GM19023 (cell line): ENCODE measurements around the gene XIRP2.
"Not testable (repeated sequence)": the region's sequence is repeated elsewhere in the genome, so short reads cannot be mapped to it uniquely, and the experiment has no call there.

Experiments used
- ATAC-seq: cut with Tn5 transposase; IDR thresholded peaks from one replicate; pipeline ENCODE4 v1.9.1; 2021; ENCODE audit warnings: mild to moderate bottlenecking, moderate library complexity; ENCODE audit not compliant: unreplicated experiment

XIRP2 gene

DNA sequence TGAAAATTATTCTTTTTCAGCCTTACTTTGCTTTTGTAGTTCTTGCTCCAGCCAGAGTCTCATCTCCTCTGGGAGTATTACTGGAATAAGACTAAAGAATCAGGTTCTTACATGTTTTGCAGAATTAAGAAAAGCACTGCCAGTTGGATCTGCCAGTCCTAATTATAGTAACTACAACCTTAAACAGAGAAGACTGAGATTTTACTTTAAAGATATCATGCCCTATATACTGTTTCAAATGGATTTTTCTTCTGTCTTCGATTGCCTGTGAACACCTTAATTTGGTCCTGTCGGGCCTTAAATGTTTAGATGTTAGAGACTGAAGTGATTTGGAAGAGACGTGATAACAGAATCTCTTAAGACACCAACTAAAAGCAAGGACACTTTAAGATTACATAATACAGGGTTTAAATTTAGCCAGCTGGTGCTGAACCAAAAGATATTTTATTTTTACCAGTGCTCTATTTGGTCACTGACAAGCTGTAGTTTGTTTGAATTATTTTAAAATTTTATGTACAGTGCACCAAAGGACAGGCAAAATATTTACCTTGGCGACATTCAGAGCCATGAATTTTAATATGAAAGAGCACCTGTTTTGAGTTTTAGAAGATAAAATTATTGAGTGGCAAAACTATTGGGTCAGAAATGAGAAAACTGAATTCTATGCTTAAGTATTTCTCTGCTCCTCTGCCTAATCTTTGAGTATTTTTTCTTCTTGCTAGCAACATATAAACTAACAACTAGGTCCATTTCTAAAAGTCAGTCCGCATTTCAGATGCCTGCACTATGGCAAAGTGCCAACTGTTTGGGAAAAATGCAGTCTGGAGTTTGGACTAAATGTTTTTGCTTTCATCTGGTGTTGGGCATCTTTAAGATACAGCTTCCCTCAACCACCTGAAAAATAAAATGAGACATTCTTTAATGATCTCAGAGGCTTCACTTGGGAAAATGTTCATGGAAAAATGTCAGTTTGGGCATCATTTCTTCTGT is 300.0 kb downstream of the XIRP2 start:
- ATAC-seq = no peak

DNA sequence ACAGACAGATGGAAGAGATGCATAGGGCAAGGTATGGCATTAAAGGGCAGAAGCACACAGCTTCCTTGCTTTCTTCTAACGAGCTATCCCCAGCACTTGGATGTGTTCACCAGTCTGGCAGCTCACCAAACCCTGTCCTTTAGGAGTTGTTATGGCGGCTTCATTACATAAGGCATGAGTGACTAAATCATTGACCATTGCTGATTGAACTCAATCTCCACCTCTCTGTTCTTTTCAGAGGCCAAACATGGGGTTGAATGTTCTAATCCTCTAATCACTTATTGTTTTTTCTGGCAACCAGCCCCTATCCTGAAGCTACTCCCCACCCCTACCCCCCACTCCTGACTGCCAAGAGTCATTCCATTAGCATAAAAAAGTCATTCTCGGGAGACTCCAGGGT is 301.8 kb downstream of the XIRP2 start:
- ATAC-seq = no peak

DNA sequence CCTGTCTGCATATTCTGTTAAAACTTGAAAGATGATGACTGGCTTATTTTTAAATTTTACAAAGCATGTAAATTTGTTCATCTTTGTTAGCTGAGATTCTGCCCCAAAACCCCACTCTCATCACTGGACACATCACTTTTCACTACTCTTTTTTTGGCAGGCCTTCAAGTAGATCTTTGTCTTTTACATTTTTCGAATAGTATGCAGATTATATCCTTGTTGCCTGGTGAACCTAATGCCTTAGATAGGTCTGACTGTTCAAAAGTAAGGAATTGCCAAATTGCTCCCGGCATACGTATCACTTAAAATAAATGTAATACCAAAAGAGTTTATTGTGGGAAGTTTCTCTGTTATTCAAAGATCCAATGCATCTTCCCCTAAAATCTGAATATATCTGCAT is 303.3 kb downstream of the XIRP2 start:
- no peak for ATAC-seq

DNA sequence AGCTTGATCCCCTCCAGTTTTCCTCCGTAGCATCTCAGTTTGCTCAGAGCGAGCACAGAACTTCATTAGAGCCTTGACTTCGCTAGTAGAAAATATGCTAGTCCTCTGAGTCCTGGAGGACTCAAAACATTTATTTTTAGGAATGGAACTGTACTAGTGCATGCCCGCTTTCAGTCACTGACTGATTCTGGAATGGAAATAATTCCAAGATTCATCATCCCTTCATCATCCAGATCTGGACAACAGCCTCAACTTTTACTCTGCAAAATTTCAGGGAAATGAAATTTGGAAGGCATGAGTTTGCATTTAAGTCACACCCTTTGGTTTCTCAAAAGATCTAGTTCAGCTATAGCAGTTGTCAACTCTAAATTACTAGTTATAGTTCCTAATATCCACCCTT is 304.6 kb downstream of the XIRP2 start:
- ATAC-seq = no peak

DNA sequence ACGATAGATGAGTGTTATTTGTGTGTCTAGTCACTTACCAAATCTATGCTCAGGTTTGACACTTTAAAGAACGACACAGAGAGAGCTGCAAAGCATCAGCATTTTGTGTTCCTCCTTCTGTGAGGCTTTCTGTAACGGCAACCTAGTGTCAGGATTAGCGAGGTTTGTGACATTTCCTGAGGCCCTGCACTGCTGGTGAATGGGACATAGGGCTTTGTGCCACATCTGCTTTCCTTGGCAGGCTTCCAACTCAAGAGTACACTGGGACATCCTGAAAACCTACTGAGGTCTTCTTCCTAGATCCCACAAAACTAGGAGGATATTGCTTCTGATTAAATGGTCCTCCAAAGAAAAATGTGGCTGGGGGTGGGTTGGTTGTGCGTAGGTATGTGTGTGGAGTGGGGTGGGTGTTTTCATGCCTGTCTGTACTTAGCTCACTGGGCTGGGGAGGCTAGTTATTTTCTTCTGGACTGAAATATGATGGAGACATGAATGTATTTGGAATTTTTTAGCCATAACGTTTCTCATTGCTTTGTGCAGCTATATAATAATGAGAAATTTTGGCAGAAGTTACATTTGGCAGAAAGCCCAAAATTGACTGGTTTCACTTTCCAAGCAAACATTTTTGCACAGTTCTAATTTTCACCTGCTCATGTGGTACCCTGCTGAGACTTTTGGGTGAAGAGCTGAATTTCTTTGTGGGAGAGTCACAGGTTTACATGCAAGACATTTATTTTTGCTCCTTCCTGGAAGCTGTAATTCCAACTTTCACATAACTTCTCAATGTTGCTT is 308.4 kb downstream of the XIRP2 start:
- no peak for ATAC-seq

DNA sequence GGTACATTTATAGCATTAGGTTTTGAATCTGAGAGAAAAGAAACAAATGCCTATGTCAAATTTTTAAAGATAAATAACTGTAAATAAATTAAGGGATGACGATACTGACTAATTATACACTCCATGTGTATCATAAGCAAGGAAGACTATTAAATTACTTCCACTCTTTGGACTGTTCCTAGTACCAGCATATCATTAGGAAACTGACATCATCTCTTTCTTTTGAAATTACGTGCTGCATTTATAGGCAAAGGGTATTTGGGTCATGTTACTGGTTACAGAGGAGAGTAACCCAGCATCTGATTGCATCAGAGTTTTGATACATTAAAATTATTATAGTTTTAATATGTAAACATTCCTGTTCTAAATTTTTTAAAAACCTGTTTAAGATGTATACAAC is 309.7 kb downstream of the XIRP2 start:
- ATAC-seq = no peak

DNA sequence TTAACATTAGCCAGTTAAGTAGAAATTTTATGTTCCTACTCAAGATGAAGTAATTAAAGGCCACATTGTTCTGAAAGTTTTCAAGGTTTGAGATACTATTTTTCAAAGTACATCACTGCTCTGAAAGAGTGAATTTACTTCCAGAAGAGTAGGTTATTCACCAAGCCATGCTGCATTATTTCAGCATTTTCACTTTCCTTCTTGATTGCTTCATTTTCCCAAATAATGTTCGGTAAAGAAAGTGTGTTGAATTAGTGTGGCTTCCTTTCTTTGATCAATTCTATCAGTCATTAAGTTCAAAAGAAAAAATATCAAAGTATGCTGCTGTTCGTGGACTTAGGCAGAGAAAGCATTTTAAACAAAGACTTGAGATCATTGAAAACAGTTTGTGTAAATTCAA is 310.3 kb downstream of the XIRP2 start:
- no peak for ATAC-seq

DNA sequence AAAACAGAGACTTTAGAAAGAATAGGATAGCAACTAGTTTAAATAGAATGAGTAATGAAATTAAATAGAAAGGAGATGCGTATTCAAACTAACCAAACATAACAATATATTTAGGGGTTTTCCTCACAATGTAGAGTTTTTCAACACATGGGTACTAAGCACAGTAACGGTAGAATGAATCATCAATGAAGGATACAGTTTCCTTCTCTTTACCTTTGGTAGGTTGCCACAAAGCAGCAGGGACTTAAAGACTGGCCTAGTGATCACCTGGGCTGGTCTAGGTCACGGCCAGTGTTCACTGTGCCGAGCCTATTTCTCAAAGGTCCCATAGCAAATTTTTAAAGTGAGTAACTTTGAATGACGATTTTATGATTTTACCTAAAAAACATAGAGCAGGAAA is 311.7 kb downstream of the XIRP2 start:
- no peak for ATAC-seq

DNA sequence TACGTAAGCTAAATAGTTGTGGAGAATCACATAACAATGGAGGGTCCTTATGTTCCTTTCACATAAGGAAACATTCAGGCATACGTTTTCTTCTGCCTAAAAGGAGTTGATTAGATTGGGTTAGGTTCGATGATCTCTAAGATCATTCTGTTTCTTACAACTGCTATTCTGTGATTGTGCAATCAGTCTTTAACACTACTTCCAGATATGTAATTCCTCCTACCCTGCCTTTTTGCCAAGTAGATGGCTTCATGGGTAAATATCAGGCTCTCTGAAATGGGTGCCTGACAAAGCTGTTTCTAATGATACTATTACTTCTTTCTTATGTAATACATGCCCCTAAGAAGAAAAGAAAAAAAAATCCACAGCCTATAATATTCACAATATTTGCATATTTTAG is 321.5 kb downstream of the XIRP2 start:
- ATAC-seq = no peak

DNA sequence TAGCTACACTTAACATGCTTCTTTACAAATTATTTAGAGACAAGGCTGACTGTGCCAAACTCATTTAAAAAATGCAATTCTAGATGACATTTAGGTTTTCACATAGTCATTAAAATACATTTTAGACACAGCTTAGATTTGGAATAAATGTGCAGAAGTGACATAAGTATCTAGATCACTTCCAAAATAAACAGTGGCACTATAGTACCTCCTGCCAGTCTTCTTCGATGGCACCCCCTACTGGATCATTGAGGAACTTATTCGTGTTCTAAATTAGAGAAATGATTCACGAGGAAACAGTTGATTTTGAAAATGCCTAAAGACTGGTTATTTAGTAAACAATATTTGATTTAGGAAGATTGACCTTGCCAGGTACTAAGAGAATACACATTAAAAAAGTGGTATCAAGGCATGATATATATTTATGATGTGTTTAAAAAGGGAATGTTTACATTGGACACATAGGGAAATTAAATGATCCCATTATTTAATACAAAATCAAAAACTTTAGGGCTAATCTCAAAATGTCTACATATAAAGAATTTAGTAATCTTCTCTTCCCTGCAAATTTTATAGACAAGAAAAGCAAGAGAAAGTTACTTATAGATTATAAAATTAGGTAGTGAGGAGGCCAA is 323.9 kb downstream of the XIRP2 start:
- ATAC-seq = peak; percentile 57

DNA sequence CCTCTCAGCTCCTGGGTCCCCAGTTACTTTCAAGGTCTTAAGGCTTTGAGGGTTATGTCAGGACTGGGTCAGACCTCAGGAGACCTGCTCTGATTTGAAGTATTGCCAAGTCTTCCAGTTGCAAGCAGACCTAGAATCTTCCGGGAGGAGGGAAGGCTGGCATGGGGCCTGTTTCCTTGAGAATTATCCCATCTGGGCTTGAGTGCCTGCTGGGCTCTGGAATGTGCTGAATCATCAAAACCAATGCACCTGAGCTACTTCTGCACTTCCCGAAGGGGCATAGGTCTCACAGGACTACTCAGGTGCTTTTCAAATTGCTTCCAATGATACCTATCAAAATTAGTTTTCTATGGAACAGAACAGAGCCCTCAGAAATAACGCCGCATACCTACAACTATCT is 327.3 kb downstream of the XIRP2 start:
- no peak for ATAC-seq

DNA sequence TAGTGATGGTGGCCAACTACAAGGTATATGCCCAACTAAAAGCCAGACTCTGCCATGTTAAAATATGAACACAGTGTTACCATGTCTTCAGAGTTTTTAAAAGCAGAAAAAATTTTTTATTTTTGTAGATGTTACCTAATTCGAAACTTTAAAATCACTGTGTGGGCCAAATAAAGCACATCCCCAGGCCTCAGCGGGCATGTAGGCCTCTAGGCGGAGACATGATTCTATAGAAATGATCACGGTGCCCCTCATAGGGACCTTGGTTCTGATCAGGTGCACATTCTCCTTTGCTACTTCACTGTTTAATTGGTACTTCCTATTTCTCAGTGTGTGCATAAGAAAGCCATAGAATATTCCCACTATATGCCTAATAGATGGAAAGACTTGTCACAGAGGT is 349.2 kb downstream of the XIRP2 start:
- ATAC-seq = no peak

DNA sequence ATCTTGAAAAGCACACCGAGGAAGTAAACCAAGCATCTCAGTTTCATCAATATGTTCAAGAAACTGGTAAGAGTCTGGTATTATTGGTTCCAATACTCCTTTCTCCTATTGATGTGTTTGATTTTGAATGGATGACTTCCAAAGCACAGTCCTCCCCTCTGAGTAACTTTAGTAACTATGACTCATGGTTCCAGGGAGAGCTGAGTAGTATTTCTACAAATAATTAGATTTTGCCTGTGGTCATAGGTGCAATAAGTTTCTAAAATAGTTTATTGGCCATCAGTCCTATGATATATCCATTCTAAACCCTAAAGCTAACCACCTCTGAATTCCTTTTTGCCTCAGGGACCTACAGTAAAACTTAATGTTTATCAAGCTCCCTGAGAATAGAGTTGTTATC is 352.4 kb downstream of the XIRP2 start:
- ATAC-seq = no peak

DNA sequence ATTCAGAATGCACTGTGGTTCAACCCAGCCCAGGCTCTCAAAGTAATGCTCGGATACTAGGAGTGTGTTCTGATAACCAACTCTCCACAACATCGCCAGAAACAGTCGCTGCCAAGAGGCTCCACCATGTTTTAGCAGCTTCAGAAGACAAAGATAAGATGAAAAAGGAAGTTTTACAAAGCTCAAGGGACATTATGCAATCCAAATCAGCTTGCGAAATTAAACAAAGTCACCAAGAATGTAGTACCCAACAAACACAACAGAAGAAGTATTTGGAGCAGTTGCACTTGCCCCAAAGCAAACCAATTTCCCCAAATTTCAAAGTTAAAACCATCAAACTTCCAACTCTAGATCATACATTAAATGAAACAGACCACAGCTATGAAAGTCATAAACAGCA is 360.9 kb downstream of the XIRP2 start:
- ATAC-seq = no peak

DNA sequence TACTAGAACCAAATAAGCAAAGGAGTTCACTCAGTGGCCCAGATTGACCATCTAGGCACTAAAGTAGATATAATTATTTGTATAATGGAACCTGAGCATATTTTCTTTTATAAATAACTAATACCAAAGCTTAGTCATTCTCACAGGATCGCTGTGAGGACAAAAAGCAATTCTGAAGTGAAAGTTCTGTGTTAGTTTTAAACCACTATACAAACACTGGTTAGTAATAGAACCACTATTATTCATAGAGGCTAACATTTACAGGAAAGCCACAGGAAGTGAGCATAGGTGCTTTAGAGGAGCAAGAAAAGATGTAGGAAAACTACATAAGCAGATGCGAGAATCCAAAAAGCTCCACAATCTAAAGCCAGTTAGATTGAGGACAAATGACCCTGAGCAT is 364.7 kb downstream of the XIRP2 start:
- no peak for ATAC-seq

DNA sequence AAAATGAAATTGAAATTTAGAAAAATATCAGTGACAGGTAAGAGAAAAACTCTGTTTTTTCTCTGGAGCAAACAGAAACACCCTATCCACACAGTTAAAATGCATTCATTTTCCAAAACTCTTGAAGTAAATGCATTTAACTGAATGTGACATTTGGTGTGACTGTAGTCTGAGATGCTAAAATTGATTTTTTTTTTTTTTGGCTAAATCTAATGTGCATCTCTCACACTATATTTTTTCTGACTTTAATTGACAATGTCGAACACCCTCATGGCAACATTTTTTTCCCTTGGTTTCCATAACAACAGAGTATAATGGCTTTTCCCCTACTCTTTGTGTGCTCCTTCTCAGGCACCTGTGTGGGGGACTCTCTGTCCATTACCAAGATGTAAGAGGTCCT is 366.4 kb downstream of the XIRP2 start:
- no peak for ATAC-seq

DNA sequence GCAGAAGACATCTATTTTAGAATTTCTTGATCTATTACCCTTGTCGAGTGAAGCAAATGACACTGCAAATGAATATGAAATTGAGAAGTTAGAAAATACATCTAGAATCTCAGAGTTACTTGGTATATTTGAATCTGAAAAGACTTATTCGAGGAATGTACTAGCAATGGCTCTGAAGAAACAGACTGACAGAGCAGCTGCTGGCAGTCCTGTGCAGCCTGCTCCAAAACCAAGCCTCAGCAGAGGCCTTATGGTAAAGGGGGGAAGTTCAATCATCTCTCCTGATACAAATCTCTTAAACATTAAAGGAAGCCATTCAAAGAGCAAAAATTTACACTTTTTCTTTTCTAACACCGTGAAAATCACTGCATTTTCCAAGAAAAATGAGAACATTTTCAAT is 370.4 kb downstream of the XIRP2 start:
- ATAC-seq = no peak

DNA sequence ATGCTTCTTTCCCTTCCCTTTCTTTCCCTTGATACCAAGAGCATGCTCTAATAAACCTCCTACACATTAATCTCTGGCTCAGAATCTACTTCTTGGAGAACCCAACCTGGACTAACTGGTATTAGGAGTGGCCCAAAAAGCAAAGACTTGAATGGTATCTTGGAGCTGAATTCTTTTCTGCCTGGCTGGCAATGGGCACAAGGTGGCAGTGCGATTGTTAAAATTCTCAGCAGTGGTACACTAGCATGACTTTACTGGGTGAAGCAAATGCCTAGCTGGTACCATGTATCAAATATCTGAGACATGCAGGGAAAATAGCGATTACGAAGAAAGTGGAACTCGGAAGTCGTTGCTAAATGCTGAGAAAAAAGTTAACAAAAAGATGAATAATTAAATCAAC is 376.1 kb downstream of the XIRP2 start:
- no peak for ATAC-seq

DNA sequence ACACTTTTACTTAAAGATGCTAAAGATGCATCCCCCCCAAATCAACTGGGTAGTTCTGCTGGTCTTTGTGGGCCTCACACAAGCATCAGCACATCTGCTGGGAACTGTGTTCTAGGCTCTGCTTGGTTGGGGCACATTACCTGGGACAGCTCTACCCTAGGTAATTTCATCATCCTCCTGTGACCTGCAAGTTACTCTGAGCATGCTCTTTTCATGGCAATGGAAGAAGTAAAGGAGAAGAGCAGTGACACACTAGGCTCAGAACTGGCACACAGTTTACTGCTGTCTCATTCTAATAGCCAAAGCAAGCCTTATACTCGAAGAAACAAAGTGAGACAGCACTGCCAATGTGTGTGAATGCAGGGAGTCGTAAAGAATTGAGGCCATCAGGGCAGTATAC is 376.7 kb downstream of the XIRP2 start:
- no peak for ATAC-seq

DNA sequence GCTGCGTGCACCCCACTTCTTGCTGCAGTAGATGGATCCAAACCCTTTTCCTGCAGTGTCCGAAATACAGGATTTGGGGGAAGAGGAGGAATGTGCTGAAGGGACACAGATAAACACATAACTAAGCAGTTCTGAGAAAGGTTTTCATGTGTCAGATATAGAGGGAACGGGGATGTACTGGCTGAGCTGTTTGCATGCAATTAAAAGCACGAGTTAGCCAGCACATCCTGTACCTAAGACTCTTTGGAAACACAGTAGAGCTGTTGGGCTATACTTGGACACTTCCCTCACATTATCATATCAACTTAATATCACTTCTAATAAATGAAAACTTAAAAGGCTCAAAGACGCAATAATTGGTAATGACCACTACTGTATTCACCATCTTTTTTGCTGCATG is 377.4 kb downstream of the XIRP2 start:
- no peak for ATAC-seq

DNA sequence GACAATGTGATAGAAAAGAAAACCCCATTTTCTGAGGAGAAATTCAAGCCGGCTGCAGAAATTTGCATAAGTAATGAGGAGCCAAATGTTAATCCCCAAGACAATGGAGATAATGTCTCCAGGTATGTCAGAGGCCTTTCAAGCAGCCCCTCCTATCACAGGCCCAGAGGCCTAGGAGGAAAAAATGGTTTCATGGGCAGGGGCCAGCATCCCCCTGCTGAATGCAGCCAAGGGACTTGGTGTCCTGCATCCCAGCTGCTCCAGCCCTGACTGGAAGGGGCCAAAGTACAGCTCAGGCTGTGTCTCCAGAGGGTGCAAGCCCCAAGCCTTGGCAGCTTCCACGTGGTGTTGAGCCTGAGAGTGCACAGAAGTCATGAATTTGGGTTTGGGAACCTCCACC is 380.0 kb downstream of the XIRP2 start:
- ATAC-seq = not testable (repeated sequence)

DNA sequence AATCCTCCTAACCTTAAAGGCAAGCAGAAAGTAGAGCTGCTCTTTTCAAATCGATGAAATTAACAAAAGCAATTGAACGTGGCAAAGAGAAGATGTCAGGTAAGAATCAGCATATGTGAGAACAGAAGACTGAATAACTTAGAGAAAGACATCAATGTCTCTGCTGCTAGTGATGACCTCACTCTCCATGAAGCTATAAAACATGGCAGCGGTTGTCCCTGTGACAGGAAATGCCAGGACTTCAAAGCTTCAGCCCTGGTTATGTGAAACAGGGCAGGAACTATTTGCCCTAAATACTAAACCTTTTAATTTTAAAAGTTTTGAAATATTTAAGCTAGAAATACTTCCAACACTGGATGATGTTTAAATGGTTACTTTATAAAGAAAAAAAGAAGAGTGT is 383.7 kb downstream of the XIRP2 start:
- ATAC-seq = no peak
